Hematopoietic multipotent progenitor cell treated with erythropoietin and hydrocortisone succinate and interleukin-3 and kit ligand, for 8 days (in vitro differentiated cells): ENCODE data around the gene CFAP45.
"Not testable (repeated sequence)": the region's sequence is repeated elsewhere in the genome, so short reads cannot be mapped to it uniquely, and the experiment has no call there.

Source experiments
- DNase-seq: peaks from one replicate; pipeline ENCODE4 v3.0.0-alpha.2; 2015

The CFAP45 gene

DNA sequence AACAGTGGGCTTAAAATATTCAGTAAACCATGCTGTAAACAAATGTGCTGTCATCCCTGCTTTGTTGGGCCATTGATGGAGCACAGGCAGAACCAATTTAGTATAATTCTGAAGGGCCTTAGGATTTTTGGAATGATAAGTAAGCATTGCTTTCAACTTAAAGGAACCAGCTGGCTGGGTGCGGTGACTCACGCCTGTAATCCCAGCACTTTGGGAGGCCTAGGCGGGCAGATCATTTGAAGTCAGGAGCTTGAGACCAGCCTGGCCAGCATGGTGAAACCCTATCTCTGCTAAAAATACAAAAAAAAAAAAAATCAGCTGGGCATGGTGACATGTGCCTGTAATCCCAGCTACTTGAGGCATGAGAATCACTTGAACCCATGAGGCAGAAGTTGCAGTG, 4.1 kb upstream of the CFAP45 start:
- not testable (repeated sequence) for DNase-seq

GRCh38 chr1:159902541-159902940, 2.6 kb upstream of the CFAP45 start:
- no peak for DNase-seq

DNA sequence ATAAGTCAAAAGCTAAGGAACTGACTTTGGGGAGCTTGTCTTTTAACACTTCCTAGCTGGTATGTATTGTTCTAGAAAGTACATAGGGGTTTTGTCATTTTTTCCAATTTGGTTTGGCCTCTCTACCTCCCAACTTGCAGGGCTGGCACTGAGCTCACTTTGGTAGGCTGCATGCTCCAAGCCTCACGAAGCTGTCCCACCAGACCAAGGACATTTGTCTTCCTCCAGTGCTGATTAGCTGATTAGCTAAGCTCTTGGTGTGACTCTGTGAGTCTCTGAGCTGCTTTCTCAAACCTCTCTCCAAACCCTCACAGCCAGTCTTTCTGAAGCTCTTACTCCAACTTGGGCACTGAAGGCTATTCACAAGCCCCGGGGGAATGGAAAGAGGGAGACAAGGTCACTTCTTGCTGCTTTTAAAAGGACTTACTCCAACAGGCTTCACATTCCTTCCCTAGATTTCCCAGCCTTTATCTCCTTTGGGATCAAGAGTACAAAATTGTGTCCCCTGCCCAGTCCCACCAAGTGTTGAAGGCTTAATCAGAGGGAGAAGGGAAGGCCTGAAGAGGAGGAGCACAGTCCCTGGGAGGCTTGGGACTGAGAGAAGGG, 893 bp upstream of the CFAP45 start:
- no peak for DNase-seq

DNA sequence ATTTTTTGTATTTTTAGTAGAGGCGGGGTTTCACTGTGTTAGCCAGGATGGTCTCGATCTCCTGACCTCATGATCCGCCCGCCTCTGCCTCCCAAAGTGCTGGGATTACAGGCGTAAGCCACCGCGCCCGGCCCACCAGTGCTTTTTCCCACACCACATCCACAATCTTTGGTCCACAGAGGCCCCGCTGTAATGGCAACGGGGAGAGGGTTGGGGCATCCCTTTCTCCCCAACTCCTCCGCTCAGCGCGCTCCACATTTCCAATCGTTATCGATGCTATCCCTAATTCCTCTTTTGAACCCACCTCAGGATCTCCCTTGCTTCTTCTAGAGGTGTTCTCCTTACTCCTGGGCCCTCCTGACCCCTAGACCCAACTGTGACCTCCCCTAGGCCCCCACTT, 331 bp downstream of the CFAP45 start:
- not testable (repeated sequence) for DNase-seq

- DNase-seq = no peak
These were observed 1.4 kb downstream of the CFAP45 start for GRCh38 chr1:159898527-159898926.

DNA sequence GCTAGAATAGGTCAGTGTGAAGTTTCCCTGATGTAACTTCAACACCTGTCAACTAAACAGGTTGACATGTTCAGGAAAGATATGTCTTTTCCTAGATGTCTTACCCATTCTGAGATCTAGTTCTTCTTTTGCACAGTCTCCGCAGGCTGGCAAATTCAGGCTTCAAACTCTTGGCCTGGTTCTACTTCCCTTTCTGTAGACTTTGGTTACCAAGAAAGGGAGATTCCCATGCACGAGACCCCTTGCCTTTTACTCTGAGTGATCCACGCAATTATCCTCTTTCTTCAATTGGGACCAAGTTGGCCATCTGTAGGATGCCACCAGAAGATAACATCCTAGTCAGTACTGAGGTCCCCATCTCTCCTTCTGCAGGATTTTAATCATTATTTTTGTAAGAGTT, 2.0 kb downstream of the CFAP45 start:
- DNase-seq = no peak

DNA sequence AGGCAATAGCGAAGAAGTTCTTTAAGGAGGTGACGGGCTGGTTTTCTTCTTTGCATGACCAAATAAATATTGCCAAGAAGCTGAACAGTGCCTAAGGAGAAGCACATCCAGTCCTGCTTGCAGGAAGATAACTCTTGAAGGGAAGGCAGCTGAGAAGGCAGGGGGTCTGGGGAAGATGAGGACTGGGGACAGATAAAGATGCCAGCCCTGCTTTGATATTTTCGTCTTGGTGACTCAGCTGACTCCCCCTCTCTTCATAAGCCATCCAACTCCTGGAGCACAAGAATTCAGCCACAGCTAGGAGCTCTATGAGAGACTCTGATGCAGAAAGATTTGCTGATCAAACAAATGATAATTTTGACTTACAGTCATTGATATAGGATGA, 3.4 kb downstream of the CFAP45 start:
- no peak for DNase-seq

DNA sequence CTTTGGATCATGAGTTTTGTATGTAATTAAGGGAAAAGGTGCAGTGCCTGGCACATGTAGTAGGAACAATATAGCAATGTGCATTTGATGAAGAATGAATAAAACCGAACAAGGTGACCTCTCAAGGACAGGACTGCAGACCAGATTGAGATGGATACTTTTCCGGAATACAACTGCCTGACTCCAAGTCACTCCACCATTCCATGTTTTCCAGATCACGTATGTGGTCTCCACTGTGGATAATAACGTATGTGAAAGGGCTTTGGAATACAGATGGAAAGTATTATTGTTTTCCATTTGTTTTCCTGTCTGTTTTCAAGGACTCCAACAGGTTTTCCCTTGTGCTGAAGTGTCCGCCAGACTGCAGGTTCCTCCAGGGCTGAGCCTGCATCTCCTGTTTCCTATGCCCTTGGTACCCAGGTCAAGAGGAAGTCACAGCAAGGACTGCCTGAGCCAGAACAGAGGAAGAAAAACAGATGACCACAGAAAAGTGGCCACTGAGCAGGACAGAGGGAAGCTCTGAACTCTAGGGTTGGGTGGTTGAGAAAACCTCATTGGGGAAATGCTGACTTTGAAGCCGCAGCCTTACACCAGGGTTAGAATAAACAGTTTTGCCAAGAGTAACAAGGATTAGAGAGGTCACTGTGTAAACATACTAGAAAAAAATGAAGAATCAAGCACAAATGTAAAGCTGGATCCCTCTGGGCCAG, 4.0 kb downstream of the CFAP45 start:
- no peak for DNase-seq

- DNase-seq = no peak
These were observed 4.7 kb downstream of the CFAP45 start for GRCh38 chr1:159895286-159895685.

- no peak for DNase-seq
These were observed 7.0 kb downstream of the CFAP45 start for GRCh38 chr1:159892944-159893343.

DNA sequence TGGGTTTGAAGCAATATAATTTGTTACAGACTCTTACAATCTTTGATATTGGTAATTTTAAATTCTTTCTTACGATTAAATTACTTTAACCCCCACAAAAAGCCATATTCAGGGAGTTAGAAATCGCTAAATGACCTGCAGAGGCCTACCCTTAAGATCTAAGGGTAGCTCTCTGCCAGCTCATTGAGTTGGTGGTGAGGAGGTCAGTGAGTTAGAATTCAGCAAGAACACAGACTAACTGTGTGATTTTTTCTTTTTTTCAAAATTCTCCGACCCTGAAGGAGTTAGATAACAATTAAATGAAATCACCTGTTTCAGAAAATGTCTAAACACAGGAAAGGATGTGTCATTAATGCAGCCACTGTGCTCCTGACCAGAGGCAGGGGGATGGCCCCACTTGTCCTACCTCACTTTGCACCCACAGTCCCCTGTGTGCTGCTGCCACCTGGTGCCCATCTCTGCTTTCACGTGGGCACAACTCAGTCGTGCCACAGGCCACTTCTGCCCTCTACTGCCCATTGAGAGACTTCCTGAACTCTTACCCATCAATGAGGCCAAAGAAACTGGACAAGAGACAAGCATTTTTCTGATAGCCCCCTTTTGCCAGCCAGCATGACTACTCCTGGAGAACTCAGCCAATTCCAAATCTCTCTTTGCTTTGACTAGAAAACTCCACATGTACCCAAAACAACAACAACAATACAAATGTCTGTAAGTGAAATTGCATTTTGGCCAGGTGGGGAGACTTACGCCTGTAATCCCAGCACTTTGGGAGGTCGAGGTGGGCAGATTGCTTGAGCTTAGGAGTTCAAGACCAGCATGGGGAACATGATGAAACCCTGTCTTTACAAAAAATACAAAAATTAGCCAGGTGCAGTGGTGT, 8.4 kb downstream of the CFAP45 start:
- peak; percentile 91 for DNase-seq

DNA sequence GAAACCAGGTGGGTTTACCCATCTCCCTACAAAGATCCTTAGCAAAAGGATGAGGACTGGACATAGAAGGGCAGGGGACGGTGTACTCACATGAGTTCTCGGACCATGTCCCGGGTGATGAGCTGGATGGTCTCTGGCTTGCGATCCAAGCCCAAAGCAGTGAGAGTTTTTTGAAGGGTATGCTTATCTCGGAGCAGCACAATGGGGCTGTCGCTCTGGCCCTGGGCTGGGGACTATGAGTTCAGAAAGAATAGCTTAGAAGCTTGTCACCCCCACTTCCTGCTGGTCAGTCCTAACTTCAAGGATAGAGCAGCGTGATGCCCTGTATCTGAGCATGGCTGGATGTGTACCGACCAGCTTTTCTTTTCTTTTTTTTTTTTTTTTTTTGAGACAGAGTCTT, 9.6 kb downstream of the CFAP45 start:
- no peak for DNase-seq

GRCh38 chr1:159889821-159890252, 10.1 kb downstream of the CFAP45 start:
- peak; percentile 43 for DNase-seq

DNA sequence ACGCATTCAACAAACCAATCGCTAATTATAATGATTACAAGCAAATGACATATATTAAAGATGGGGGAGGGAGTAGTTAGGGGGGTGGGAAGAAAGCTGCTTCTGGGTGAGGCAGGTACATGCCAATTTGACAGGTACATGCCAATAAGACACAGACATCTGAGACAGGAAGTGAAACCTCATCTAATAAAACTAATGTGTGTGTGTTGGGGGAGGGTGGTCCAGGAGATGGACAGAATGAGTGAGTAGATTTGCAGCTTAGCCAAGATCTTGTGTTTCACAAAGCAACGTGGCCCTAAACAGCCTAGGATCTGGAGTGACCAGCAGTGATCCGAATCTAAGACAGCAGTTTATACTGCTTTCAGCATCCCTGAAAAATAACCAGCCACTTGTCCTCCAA, 10.8 kb downstream of the CFAP45 start:
- DNase-seq = no peak

DNA sequence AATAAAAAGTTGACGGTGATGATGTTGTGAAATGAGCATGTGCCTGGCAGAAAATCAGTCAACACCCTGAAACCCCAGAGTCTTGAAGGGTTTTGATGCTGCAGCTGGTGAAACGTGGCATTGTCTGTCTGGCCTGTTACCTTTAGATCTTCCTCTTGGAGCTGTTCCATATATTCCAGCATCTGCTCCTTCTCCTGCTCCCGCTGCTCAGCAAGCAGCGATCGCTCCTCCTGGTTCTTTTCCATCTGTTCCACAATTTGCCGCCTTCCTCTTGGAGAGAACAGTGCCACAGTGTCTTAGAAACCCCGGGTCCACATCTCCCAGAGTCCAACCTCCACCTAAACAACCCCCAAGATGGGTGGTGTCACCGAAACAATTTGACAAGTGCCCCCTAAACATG, 15.7 kb downstream of the CFAP45 start:
- DNase-seq = no peak

DNA sequence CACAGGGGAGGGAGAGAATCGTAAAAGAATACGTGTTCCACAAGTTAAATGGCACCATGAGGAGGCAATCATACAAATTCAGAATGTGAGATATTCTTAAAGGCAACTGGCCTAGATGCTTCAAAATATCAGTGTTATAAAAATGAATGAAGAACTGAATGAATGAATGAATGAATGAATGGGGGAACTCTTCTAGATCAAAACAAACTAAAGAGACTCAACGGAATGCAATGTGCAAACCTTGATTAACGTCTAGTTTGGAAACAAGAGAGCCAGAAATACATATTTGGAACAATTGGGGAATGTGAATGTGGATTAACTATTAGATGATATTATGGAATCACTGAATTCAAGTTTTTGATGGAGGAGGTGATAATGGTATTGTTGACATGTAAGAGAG, 16.8 kb downstream of the CFAP45 start:
- DNase-seq = no peak

DNA sequence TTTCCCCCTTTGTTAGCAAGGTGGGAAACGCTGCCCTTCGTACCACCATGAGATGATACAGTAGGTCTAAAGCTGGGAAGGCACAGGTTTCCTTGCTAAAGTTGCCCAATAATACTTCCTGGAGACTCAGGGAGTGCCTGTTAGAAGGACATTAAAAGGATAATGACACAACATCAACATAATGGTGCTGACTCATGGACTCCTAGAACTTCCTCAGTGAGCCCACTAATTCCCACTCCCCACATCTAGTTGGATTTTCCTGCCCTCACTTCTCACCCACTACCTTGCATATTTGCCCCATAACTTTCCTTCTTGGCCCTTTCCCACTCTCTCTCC, 17.5 kb downstream of the CFAP45 start:
- DNase-seq = no peak

- DNase-seq = peak; percentile 41
These were observed 18.1 kb downstream of the CFAP45 start for GRCh38 chr1:159881622-159882526.

DNA sequence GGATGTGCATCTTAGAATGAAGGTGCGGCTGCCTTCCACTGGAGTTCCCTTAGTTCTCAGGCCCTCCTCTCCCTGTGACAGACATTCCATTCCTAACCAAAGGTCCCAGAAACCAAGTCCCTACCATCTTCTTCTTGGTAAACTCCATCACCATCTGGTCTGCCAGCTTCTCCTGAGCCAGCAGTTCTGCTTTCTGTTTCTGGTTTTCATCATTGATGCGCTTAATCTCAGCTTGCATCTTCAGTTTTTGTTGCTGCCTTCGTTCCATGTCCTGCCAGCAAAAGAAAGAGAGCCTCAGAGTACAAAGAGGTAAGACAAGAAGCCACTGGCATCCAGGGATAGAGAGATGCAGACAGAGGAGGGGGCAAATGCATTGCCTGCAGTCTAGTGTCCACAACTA, 19.5 kb downstream of the CFAP45 start:
- DNase-seq = no peak

GRCh38 chr1:159879977-159880376, 20.0 kb downstream of the CFAP45 start:
- no peak for DNase-seq

GRCh38 chr1:159879136-159879535, 20.8 kb downstream of the CFAP45 start:
- no peak for DNase-seq

DNA sequence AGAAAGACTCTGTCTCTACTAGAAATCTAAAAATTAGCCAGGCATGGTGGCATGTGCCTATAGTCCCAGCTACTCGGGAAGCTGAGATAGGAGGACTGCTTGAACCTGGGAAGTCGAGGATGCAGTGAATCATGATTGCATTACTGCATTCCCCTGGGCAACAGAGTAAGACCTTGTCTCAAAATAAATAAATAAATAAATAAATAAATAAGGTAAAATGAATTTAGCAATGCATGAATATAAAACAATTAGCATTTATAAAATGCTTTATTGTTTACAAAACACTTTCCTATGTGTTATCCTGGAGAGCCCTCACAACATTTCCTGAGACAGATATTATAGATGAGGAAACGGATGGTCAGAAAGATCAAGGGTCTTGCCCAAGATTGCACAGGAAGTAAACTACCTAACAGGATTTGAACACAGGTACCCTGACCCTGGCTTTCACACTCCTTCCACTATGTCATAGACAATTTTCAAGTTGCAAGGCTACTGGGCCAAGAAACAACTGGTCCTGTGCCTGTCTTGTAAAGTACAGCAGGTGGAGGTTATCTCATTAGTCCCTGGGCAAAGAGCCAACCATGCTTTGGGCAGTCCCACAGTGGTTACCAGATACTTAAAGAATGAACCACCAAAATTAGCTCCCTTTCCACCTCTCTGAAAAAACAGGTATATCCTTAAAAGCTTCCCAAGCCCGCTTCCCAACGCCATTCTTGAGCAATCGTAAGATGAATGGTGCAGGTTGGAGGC, 22.1 kb downstream of the CFAP45 start:
- DNase-seq = peak; percentile 58
